Peyer's patch (tissue), 4 donors: ENCODE data around the gene ODF2L.

Experiments
- CTCF ChIP-seq, 6 experiments: fragments of 450-650 bp in 4 of 6; fragments of 200-600 bp in 2 of 6; sonication (generic) in 1 of 6; IDR thresholded peaks; one replicate each; pipeline ENCODE4 v1.5.1; 2017 to 2019; ENCODE audit warnings: antibody characterized with exemption in 6 of 6, mild to moderate bottlenecking in 3 of 6, moderate library complexity in 1 of 6
- POLR2A ChIP-seq, 2 donors: fragments of 450-650 bp; IDR thresholded peaks; one replicate each; pipeline ENCODE4 v1.5.1; 2017; ENCODE audit warnings: antibody characterized with exemption in 2 of 2, mild to moderate bottlenecking in 2 of 2, moderate library complexity in 2 of 2

GRCh38 chr1:86377341-86377740 lies 18.8 kb downstream of the ODF2L start:
- TF ChIP-seq POLR2A (IDR thresholded peaks at IDR 0.05), result no peak
- TF ChIP-seq CTCF (IDR thresholded peaks at IDR 0.05), result no peak
